HFFc6 (cell line): ENCODE data around the gene GORASP2. TPM values are rescaled to one million over a fixed set of nuclear protein-coding genes. Genes with fewer than 3 reads are reported as not detected.
"Not testable (repeated sequence)": the region's sequence is repeated elsewhere in the genome, so short reads cannot be mapped to it uniquely, and the experiment has no call there.

Source experiments
- DNase-seq: peaks from one replicate; pipeline ENCODE4 v3.0.0-alpha.2; 2018
- H3K27ac Mint-ChIP-seq: 2 replicates; pipeline ENCODE4 v1.8.0; 2020; ENCODE audit warnings: mild to moderate bottlenecking, mixed read lengths
- H3K27me3 Mint-ChIP-seq: 2 replicates; pipeline ENCODE4 v1.8.0; 2021; ENCODE audit warnings: mild to moderate bottlenecking, moderate library complexity, mixed read lengths; ENCODE audit not compliant: insufficient read depth
- H3K36me3 Mint-ChIP-seq: 2 replicates; pipeline ENCODE4 v1.8.0; 2021; ENCODE audit warnings: low read depth, mixed read lengths
- H3K4me1 Mint-ChIP-seq: 2 replicates; pipeline ENCODE4 v1.8.0; 2020; ENCODE audit warnings: low read depth, mixed read lengths
- H3K4me3 Mint-ChIP-seq: 2 replicates; pipeline ENCODE4 v1.8.0; 2020; ENCODE audit warnings: mild to moderate bottlenecking, moderate library complexity, mixed read lengths
- H3K9me3 Mint-ChIP-seq: 2 replicates; pipeline ENCODE4 v1.8.0; 2020; ENCODE audit warnings: mild to moderate bottlenecking, mixed read lengths
- total RNA-seq, 6 experiments: library from RNA; stranded (reverse); fragmentation: NEBNext Ultra II Directional; extraction: Animal tissue kit (Norgen Biotek cat#: 25700); gene quantifications; 2 replicates in 1 of 6; 3 replicates in 5 of 6; pipeline ENCODE4 v1.2.3, GENCODE V29; 2021
- TF ChIP-seq, protein P1 (sequence below): fragments of 200-600 bp; sonication (generic); IDR thresholded peaks from 2 replicates; pipeline ENCODE4 v1.5.0; 2021; ENCODE audit warnings: antibody characterized with exemption, mild to moderate bottlenecking

GORASP2 gene
- total RNA-seq, 6 experiments from 2014 or later: 113 to 124 (median 120) TPM

DNA sequence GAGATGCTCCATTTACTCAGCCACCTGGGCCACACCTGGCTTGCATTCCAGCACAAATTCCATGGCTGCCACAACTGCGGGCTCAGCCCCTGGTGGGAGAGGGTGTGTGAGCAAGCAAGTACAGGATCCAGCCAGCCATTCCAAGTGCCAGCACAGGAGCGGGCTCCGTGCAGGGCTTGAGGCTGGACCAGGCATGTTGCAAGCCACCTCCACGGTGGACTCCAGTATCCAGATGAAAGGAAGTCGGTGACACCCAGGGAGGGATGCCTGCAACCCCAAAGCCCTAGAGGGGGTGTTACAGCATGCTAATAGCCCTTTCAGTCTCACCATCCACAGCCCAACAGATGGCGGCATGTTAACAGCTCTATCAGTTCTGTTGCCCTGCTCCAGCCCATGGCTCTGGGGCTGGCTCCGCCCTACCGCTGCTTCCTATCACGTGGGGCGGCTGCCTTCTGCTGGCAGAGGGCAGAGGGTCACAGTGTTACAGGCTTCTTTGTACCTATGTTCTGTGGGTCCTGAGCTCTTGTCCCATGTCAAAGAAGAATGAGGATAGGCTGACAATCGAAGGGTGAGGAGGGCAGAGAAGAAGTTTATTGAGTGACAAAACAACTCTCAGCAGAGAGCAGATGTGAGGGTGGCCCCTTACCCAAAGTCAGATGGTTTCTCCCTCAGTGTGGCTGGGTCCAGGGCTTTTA is 11.7 kb upstream of the GORASP2 start:
- no peaks in the 10 kb centered on the region for H3K4me1 Mint-ChIP-seq
- no peak overlapping the region for H3K27ac Mint-ChIP-seq
- H3K36me3 Mint-ChIP-seq: peaks cover 29% of the 10 kb centered on the region
- no peak overlapping the region for H3K4me3 Mint-ChIP-seq
- H3K9me3 Mint-ChIP-seq: peaks cover 41% of the 10 kb centered on the region
- H3K27me3 Mint-ChIP-seq: peaks cover 6% of the 10 kb centered on the region; the same call in 1 of the 2 replicates
- TF ChIP-seq, protein P1, sequence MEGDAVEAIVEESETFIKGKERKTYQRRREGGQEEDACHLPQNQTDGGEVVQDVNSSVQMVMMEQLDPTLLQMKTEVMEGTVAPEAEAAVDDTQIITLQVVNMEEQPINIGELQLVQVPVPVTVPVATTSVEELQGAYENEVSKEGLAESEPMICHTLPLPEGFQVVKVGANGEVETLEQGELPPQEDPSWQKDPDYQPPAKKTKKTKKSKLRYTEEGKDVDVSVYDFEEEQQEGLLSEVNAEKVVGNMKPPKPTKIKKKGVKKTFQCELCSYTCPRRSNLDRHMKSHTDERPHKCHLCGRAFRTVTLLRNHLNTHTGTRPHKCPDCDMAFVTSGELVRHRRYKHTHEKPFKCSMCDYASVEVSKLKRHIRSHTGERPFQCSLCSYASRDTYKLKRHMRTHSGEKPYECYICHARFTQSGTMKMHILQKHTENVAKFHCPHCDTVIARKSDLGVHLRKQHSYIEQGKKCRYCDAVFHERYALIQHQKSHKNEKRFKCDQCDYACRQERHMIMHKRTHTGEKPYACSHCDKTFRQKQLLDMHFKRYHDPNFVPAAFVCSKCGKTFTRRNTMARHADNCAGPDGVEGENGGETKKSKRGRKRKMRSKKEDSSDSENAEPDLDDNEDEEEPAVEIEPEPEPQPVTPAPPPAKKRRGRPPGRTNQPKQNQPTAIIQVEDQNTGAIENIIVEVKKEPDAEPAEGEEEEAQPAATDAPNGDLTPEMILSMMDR: no peak
- no peak for DNase-seq

- H3K9me3 Mint-ChIP-seq: peaks cover 37% of the 10 kb centered on the region
- H3K4me3 Mint-ChIP-seq: no peak overlapping the region
- TF ChIP-seq, protein P1: no peak
- no peak overlapping the region for H3K27ac Mint-ChIP-seq
- peaks cover 25% of the 10 kb centered on the region for H3K36me3 Mint-ChIP-seq
- no peaks in the 10 kb centered on the region for H3K4me1 Mint-ChIP-seq
- H3K27me3 Mint-ChIP-seq: peaks cover 6% of the 10 kb centered on the region; the same call in 1 of the 2 replicates
- no peak for DNase-seq
Observed at GRCh38 chr2:170917957-170918356, 11.1 kb upstream of the GORASP2 start.

DNA sequence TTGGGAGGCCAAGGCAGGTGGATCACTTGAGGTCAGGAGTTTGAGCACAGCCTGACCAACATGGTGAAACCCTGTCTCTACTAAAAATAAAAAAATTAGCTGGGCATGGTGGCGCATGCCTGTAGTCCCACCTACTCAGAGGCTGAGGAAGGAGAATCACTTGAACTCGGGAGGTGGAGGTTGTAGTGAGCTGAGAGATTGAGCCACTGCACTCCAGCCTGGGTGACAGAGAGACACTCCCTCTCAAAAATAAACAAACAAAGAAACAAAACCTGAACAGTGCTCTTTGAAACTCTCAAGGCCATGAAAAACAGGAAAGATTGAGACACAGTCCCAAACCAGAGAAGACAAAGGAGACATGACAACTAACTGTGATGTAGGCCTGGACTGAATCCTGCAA is 7.2 kb upstream of the GORASP2 start:
- H3K36me3 Mint-ChIP-seq, H3K4me1 Mint-ChIP-seq, H3K4me3 Mint-ChIP-seq, H3K27me3 Mint-ChIP-seq, H3K27ac Mint-ChIP-seq, DNase-seq: not testable (repeated sequence)
- H3K9me3 Mint-ChIP-seq: peaks cover 17% of the 10 kb centered on the region

DNA sequence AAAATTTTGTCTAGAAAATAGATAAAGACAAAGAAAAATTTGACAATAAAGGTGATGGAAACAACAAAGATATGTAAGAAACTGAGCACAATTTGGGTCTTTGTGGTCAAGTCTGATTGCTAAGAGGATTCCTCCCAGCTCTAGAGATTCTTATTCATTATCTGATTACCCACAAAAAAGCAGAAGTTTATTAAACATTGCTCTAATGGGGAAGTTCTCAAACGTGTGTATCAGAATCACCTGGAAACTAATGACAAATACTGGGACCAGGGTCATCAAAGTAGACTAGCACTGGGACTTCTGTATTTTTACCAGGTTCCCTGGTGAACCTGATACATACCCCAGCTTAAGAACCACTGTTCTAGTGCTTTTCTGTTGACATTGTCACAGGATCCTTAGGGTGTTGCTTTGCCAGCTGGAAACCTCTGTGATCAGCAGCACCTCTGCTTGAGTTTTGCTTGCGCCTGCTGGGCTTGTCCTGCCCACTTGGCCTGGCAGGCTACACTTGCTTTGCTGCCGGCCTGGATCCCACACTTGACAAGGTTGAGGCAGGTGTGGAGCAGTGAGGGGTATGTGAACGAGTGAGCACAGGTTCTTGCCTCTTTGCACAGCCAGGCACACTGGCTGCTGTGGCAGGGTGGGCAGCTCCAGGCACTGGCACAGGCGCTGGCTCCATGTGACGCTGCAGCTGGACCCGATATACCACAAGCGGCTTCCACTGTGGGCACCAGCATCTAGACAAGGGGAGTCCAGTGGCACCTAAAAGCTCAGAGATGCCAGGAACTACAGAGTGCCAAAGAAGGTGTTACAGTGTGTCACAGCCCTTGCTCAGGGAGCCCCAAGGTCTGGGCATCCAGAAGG is 6.2 kb upstream of the GORASP2 start:
- Mint-ChIP-seq H3K4me1 (peaks cover under 1% of the 10 kb centered on the region), H3K4me3 (no peak overlapping the region), H3K9me3 (peaks cover 8% of the 10 kb centered on the region; the same call in 1 of the 2 replicates), H3K27me3 (peaks cover 1% of the 10 kb centered on the region; the same call in 1 of the 2 replicates), H3K36me3 (peaks cover 4% of the 10 kb centered on the region; the same call in 1 of the 2 replicates), H3K27ac (no peak overlapping the region)
- no peak for DNase-seq
- TF ChIP-seq, protein P1: no peak

GRCh38 chr2:170923799-170924198 is 5.3 kb upstream of the GORASP2 start:
- H3K27ac Mint-ChIP-seq: no peak overlapping the region
- H3K36me3 Mint-ChIP-seq: no peaks in the 10 kb centered on the region
- DNase-seq: no peak
- H3K4me3 Mint-ChIP-seq: no peak overlapping the region
- no peaks in the 10 kb centered on the region; the same call in none of the 2 replicates for H3K27me3 Mint-ChIP-seq
- TF ChIP-seq, protein P1: no peak
- H3K9me3 Mint-ChIP-seq: peaks cover 5% of the 10 kb centered on the region; the same call in 1 of the 2 replicates
- H3K4me1 Mint-ChIP-seq: peaks cover 9% of the 10 kb centered on the region
